Esophagus muscularis mucosa (tissue), 3 donors: ENCODE results near the gene MPP3.
A peak's percentile ranks its signal among the peaks of the same experiment; 100 is the strongest.

Experiments used
- CTCF ChIP-seq, 3 experiments: fragments of 200-600 bp in 2 of 3; fragments of 450-650 bp in 1 of 3; sonication (generic) in 2 of 3; IDR thresholded peaks; one replicate each; pipeline ENCODE4 v1.5.1; 2017 to 2019; ENCODE audit warnings: antibody characterized with exemption in 3 of 3, mild to moderate bottlenecking in 2 of 3, moderate library complexity in 1 of 3
- POLR2A ChIP-seq: fragments of 450-650 bp; IDR thresholded peaks from one replicate; pipeline ENCODE4 v1.6.1; 2017; ENCODE audit warnings: antibody characterized with exemption, moderate library complexity, mild to moderate bottlenecking, low read depth

GRCh38 chr17:43778337-43779144 is 54.4 kb downstream of the MPP3 start, which contains the start of gene DUSP3:
- TF ChIP-seq CTCF (IDR thresholded peaks at IDR 0.05) = no peak
- peak; percentile 79 for TF ChIP-seq POLR2A
